Measurements from ENCODE around the gene SRPK2. TPM values are rescaled to one million over a fixed set of nuclear protein-coding genes. Genes with fewer than 3 reads are reported as not detected.
"Not testable (repeated sequence)": the region's sequence is repeated elsewhere in the genome, so short reads cannot be mapped to it uniquely, and the experiment has no call there.

SRPK2 gene
- total RNA-seq, 2 donors from 2014 or later: 46.2 to 50.0 TPM

- Mint-ChIP-seq H3K27ac (no peak overlapping the region), H3K4me1 (peaks cover 27% of the 10 kb centered on the region), H3K27me3 (no peaks in the 10 kb centered on the region), H3K4me3 (no peak overlapping the region), H3K36me3 (ENCODE audit: low read depth) (peaks cover 3% of the 10 kb centered on the region)
- DNase-seq (no peak), ATAC-seq (no peak)
- no peaks in the 10 kb centered on the region for H3K9me3 ChIP-seq (ENCODE audit: control insufficient read depth, low read length, poor library complexity, severe bottlenecking)
Measured at GRCh38 chr7:105320896-105321295, 67.8 kb downstream of the SRPK2 start.

GRCh38 chr7:105319578-105319977 lies 69.1 kb downstream of the SRPK2 start:
- H3K36me3 Mint-ChIP-seq (ENCODE audit: low read depth): peaks cover 3% of the 10 kb centered on the region
- ATAC-seq: no peak
- no peak overlapping the region for H3K4me3 Mint-ChIP-seq
- peaks cover 28% of the 10 kb centered on the region for H3K4me1 Mint-ChIP-seq
- no peak for DNase-seq
- peak overlapping the region; percentile 24 for H3K27ac Mint-ChIP-seq
- H3K27me3 Mint-ChIP-seq: no peaks in the 10 kb centered on the region
- H3K9me3 ChIP-seq (ENCODE audit: control insufficient read depth, low read length, poor library complexity, severe bottlenecking): no peaks in the 10 kb centered on the region

DNA sequence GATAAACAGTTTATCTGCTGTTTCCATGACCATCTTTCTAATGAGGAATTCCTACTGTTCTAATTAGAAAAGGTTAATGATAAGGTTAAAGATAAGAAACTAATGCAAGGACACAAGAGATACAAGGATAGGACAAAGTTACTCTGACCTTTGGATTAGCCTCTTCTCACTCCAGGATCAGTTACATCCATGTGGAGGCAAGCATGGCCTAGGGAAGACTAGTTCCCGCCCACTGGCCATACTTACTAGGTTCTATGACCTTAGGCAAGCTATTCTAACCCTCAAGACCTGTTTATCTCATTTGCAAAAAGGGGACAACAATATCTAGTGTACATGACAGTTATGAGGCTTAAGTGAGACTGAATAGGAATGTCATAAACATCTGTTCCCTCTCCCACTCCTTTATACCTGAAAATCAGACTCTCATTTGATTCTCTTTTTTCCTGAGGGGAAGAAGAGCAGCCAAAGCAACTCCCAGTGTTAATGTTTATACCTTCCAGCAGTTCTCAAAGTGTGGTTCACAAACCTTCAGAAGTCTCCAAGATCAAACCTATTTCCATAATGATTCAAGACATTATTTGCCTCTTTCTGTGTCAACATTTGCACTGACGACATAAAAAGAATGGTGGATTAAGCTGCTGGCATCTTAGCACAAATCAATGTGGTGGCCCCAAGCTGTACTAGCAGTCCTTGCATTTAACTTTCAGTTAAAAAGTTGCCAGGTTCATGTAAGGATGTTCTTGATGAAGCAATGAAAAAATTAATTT lies 72.0 kb downstream of the SRPK2 start:
- H3K27me3 Mint-ChIP-seq: no peaks in the 10 kb centered on the region
- no peaks in the 10 kb centered on the region for H3K9me3 ChIP-seq (ENCODE audit: control insufficient read depth, low read length, poor library complexity, severe bottlenecking)
- H3K27ac Mint-ChIP-seq: no peak overlapping the region
- no peaks in the 10 kb centered on the region for H3K36me3 Mint-ChIP-seq (ENCODE audit: low read depth)
- DNase-seq (no peak), ATAC-seq (no peak)
- H3K4me1 Mint-ChIP-seq: peaks cover 22% of the 10 kb centered on the region
- no peak overlapping the region for H3K4me3 Mint-ChIP-seq

DNA sequence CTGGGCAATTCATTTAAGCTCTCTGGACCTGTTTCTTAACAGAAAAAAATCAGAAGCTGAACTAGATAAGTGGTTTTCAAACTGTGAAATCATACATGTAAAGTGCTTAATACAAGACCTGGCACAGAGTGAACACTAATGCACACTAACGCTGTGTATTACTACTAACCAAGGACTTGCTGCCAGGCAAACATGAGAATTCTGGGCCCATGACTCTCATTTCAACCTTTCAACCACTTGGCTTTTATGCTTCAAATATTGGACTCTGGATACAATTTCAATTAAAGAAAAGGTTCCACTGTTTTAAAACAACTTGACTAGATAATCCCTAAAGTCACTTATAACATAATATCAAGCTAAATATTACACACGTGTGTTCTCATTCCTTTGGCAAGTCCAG lies 73.4 kb downstream of the SRPK2 start:
- peaks cover 22% of the 10 kb centered on the region for H3K4me1 Mint-ChIP-seq
- no peak for ATAC-seq

DNA sequence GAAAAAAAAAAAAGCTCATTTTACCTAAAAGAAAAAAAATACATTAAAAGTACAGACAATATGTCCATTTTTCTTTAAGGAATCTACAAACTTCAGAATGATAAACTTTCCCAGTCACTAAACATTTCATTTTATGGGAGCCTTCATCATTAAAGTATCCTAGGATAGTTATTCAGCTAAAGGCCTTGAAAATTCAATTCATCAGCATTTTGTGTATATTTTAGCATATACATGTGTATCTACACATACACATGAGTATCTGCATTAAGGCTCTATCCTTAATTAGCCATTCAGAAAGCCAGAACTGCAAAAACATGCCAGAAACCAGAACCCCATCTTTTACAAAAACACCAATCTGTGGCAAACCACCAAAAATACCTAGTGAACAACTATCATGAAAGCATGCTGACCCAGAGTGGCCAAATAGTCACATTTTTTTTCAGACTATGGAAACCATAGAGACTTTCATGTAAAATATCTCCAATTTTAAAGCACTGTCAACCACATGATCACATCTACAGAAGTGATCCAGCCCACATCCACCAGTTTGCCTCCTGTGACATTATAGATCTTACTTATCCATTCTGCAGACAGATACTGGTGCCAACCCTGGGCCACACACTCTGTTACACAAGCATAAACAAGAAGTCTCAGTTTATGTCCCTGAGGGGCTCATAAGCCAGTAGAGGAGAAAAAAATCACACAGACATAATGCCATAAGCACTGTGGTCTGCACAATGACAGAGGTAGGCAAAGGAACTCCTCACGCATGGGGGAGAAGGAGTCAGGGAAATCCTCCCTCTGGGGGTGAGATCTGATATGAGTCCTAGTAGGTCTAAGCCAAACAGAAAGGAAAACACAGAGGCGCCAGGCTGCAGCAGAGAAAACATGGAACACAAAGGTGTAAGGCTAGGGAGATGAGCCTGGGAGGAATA lies 79.2 kb downstream of the SRPK2 start:
- Mint-ChIP-seq H3K27ac (peak overlapping the region; percentile 85), H3K4me3 (no peak overlapping the region), H3K27me3 (no peaks in the 10 kb centered on the region), H3K4me1 (peaks cover 42% of the 10 kb centered on the region), H3K36me3 (ENCODE audit: low read depth) (no peaks in the 10 kb centered on the region)
- DNase-seq (no peak), ATAC-seq (peak; percentile 54)
- no peaks in the 10 kb centered on the region for H3K9me3 ChIP-seq (ENCODE audit: control insufficient read depth, low read length, poor library complexity, severe bottlenecking)

More for the DNA sequence above, 73.4 kb downstream of the SRPK2 start:
- Mint-ChIP-seq H3K27ac (no peak overlapping the region), H3K4me3 (no peak overlapping the region), H3K36me3 (ENCODE audit: low read depth) (no peaks in the 10 kb centered on the region), H3K27me3 (no peaks in the 10 kb centered on the region)
- no peak for DNase-seq
- no peaks in the 10 kb centered on the region for H3K9me3 ChIP-seq (ENCODE audit: control insufficient read depth, low read length, poor library complexity, severe bottlenecking)

DNA sequence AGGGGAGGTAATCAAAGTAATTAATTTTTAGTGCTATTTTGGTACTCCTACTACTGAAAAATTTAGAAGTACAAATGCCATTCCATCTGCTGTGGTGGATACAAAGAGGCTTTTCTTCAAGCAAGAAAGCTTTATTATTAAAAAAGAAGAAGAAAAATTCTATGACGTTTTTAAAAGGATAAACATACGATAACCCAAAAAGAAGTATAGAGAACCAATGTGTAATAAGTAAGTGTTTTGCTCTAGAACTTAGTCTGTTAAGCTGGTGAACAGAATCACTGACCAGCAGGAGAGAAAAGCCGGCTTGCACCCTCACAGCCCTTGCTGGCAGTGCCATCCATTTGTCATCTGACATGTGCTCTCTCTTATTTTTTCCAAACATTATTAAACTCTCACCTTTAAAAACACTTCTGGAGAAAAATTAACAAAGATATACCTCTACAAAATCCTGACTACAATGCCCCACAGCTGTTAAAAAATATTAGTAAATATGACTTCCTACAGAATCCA lies 81.5 kb downstream of the SRPK2 start:
- H3K4me1 Mint-ChIP-seq: peaks cover 45% of the 10 kb centered on the region
- no peaks in the 10 kb centered on the region for H3K36me3 Mint-ChIP-seq (ENCODE audit: low read depth)
- H3K9me3 ChIP-seq (ENCODE audit: control insufficient read depth, low read length, poor library complexity, severe bottlenecking): no peaks in the 10 kb centered on the region
- no peak overlapping the region for H3K27ac Mint-ChIP-seq
- no peaks in the 10 kb centered on the region for H3K27me3 Mint-ChIP-seq
- H3K4me3 Mint-ChIP-seq: no peak overlapping the region
- DNase-seq (no peak), ATAC-seq (no peak)

- DNase-seq: no peak
- Mint-ChIP-seq H3K4me3 (no peak overlapping the region), H3K4me1 (peaks cover 47% of the 10 kb centered on the region), H3K27me3 (no peaks in the 10 kb centered on the region), H3K27ac (peak overlapping the region; percentile 41), H3K36me3 (ENCODE audit: low read depth) (peaks cover 2% of the 10 kb centered on the region)
- H3K9me3 ChIP-seq (ENCODE audit: control insufficient read depth, low read length, poor library complexity, severe bottlenecking): no peaks in the 10 kb centered on the region
- no peak for ATAC-seq
Measured at GRCh38 chr7:105306298-105306748, 82.4 kb downstream of the SRPK2 start.

- no peaks in the 10 kb centered on the region for H3K9me3 ChIP-seq (ENCODE audit: control insufficient read depth, low read length, poor library complexity, severe bottlenecking)
- H3K27ac Mint-ChIP-seq: no peak overlapping the region
- no peak for DNase-seq
- ATAC-seq: no peak
- H3K36me3 Mint-ChIP-seq (ENCODE audit: low read depth): peaks cover 2% of the 10 kb centered on the region
- no peaks in the 10 kb centered on the region for H3K27me3 Mint-ChIP-seq
- peaks cover 46% of the 10 kb centered on the region for H3K4me1 Mint-ChIP-seq
- no peak overlapping the region for H3K4me3 Mint-ChIP-seq
Measured at GRCh38 chr7:105305633-105306032, 83.1 kb downstream of the SRPK2 start.

DNA sequence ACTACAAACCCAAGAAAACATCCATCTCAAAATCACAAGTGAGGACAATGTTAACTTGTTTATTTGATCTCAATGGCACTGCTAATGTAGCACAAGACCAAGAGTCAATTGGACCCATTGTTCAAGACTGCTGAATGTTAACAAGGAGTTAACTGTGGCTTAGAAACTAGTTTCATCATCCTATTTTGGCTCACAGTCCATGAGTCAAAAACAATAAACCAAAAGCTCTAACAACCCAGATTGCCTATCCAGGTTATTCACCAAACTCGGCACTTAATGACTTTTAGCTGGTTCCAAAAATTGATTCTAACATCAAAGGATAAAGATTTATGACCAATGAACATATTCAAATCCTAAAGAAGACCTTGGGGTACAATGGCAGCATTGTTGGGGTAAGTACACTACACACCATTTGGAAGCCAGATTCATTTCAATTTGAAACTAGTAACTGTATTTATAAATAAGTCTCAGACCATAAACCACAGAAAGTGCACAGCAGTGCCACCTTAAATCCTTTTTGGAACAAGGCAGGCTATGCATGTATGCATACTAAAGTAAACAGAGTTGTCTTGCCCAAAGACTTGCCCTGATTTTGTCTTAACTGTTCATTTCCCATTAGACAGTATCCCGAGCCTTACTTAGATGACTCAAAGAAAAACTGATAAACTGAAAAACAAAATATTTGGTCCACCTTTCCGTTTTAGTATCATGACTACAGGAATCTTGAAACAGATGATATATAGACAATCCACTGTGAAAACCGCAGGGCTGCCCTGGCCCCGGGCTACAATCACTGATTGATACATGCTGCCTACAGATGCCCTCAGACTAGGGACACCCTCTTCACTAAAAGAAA lies 84.5 kb downstream of the SRPK2 start:
- Mint-ChIP-seq H3K36me3 (ENCODE audit: low read depth) (peaks cover 2% of the 10 kb centered on the region), H3K4me3 (no peak overlapping the region), H3K27me3 (no peaks in the 10 kb centered on the region), H3K4me1 (peaks cover 40% of the 10 kb centered on the region), H3K27ac (no peak overlapping the region)
- peak; percentile 50 for ATAC-seq
- no peaks in the 10 kb centered on the region for H3K9me3 ChIP-seq (ENCODE audit: control insufficient read depth, low read length, poor library complexity, severe bottlenecking)
- DNase-seq: no peak

DNA sequence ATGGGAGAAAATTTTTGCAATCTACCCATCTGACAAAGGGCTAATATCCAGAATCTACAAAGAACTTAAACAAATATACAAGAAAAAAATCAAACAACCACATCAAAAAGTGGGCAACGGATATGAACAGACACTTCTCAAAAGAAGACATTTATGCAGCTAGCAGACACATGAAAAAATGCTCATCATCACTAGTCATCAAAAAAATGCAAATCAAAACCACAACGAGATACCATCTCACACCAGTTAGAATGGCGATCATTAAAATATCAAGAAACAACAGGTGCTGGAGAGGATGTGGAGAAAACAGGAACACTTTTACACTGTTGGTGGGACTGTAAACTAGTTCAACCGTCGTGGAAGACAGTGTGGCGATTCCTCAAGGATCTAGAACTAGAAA lies 88.1 kb downstream of the SRPK2 start:
- not testable (repeated sequence) for H3K9me3 ChIP-seq (ENCODE audit: control insufficient read depth, low read length, poor library complexity, severe bottlenecking); H3K27ac Mint-ChIP-seq; ATAC-seq; H3K36me3 Mint-ChIP-seq (ENCODE audit: low read depth); H3K27me3 Mint-ChIP-seq; DNase-seq
- Mint-ChIP-seq H3K4me3 (peak overlapping the region; percentile 67), H3K4me1 (peaks cover 44% of the 10 kb centered on the region)

- Mint-ChIP-seq H3K4me1 (peaks cover 39% of the 10 kb centered on the region), H3K36me3 (ENCODE audit: low read depth) (peaks cover 2% of the 10 kb centered on the region), H3K4me3 (peak overlapping the region; percentile 82), H3K27me3 (no peaks in the 10 kb centered on the region), H3K27ac (peak overlapping the region; percentile 96)
- H3K9me3 ChIP-seq (ENCODE audit: control insufficient read depth, low read length, poor library complexity, severe bottlenecking): no peaks in the 10 kb centered on the region
- ATAC-seq (peak; percentile 74), DNase-seq (no peak)
Measured at GRCh38 chr7:105298439-105298894, 90.3 kb downstream of the SRPK2 start.

DNA sequence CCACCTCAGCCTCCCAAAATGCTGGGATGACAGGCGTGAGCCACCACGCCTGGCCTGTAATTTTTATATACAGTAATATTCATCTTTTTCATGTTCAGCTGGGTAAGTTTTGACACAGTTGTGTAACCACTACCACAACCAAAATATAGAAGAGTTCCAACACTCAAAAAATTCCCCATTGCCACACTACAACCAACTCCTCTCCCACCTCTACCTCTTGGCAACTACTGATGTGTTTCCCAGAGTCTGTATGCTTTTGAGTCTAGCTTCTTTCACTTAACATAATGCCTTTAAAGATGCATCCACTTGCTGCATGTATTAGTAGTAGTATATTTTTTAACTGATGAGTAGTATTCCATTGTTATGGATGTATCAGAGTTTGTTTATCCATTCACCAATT lies 90.7 kb downstream of the SRPK2 start:
- H3K9me3 ChIP-seq (ENCODE audit: control insufficient read depth, low read length, poor library complexity, severe bottlenecking): no peaks in the 10 kb centered on the region
- ATAC-seq (peak; percentile 33), DNase-seq (no peak)
- Mint-ChIP-seq H3K27ac (peak overlapping the region; percentile 96), H3K36me3 (ENCODE audit: low read depth) (peaks cover 2% of the 10 kb centered on the region), H3K4me3 (peak overlapping the region; percentile 82), H3K4me1 (peaks cover 39% of the 10 kb centered on the region), H3K27me3 (no peaks in the 10 kb centered on the region)

Measured in T-helper 17 cell (primary cell).